Upper lobe of left lung (tissue), 4 donors: ENCODE results near the gene RFT1.

Experiments used
- POLR2A ChIP-seq, 4 donors: fragments of 450-650 bp; IDR thresholded peaks; one replicate each; pipeline ENCODE4 v1.5.1; 2016 to 2017; ENCODE audit warnings: antibody characterized with exemption in 4 of 4, mild to moderate bottlenecking in 2 of 4
- TF ChIP-seq, protein P1 (sequence below), 6 experiments: fragments of 450-650 bp in 4 of 6; fragments of 200-600 bp in 2 of 6; sonication (generic) in 2 of 6; IDR thresholded peaks; one replicate each; pipeline ENCODE4 v1.5.1; 2016 to 2019; ENCODE audit warnings: antibody characterized with exemption in 6 of 6

DNA sequence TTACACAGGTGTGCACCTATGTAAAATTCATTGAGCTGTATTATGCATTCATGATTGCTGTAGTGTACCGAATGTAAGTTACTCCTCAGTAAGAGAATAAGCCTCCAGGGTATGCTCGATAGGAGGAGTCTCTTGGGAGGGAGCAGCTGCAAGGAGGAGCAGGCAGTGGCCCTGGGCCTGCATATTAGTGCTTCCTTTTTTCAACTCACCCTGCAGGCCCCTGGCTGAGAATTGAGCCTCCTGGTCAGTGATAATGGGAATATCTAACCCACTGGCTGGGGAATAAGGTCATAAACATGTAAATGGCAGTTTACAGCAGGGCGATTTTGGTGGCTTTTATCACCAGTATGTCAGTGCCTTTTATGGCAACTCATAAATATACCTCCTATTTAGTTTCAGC, 62.7 kb downstream of the RFT1 start:
- TF ChIP-seq POLR2A (IDR thresholded peaks at IDR 0.05), result no peak
- TF ChIP-seq, protein P1, sequence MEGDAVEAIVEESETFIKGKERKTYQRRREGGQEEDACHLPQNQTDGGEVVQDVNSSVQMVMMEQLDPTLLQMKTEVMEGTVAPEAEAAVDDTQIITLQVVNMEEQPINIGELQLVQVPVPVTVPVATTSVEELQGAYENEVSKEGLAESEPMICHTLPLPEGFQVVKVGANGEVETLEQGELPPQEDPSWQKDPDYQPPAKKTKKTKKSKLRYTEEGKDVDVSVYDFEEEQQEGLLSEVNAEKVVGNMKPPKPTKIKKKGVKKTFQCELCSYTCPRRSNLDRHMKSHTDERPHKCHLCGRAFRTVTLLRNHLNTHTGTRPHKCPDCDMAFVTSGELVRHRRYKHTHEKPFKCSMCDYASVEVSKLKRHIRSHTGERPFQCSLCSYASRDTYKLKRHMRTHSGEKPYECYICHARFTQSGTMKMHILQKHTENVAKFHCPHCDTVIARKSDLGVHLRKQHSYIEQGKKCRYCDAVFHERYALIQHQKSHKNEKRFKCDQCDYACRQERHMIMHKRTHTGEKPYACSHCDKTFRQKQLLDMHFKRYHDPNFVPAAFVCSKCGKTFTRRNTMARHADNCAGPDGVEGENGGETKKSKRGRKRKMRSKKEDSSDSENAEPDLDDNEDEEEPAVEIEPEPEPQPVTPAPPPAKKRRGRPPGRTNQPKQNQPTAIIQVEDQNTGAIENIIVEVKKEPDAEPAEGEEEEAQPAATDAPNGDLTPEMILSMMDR (IDR thresholded peaks at IDR 0.05), result no peak
